ENCODE results near the gene PRPF38A.
"Not testable (repeated sequence)": the region's sequence is repeated elsewhere in the genome, so short reads cannot be mapped to it uniquely, and the experiment has no call there.

DNA sequence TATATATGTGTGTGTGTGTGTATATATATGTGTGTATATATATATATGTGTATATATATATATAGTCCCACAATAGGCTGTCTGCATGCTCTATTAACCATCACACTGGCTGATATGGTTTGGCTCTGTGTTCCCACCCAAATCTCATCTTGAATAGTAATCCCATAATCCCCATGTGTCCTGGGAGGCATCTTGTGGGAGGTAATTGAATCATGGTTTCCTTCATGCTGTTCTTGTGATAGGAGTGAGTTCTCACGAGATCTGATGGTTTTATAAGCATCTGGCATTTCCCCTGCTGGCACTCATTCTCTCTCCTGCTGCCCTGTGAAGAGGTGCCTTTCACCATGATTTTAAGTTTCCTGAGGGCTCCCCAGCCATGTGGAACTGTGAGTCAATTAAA is 34.6 kb upstream of the PRPF38A start:
- TF ChIP-seq FOXP2 (optimal IDR thresholded peaks at IDR 0.05; ENCODE audit: control extremely low read depth, extremely low read length, insufficient read depth); POLR2AphosphoS5 (IDR thresholded peaks at IDR 0.05; ENCODE audit: borderline replicate concordance, low read depth, low read length); EZH2 (IDR thresholded peaks at IDR 0.05): not testable (repeated sequence)

Measured in SK-N-MC (cell line).